SK-N-SH (cell line): ENCODE results near the gene PARD3.

Source experiments
- EP300 ChIP-seq, 2 experiments: IDR thresholded peaks; 2 replicates each; pipeline versions ENCODE4 v1.4.0 to v1.6.1; 2012; ENCODE audit warnings: borderline replicate concordance in 1 of 2, low read depth in 1 of 2, low read length in 1 of 2
- TEAD4 ChIP-seq: IDR thresholded peaks from 2 replicates; pipeline ENCODE4 v1.4.0; 2012; ENCODE audit warnings: mild to moderate bottlenecking, borderline replicate concordance; ENCODE audit not compliant: insufficient read depth
- TF ChIP-seq, protein P1 (sequence below): IDR thresholded peaks from 2 replicates; pipeline ENCODE4 v1.6.1; 2012; ENCODE audit warnings: mild to moderate bottlenecking, low read depth, low read length, moderate library complexity
- TF ChIP-seq, protein P2 (sequence below): IDR thresholded peaks from 2 replicates; pipeline ENCODE4 v1.4.0; 2012; ENCODE audit warnings: low read depth
- TF ChIP-seq, protein P3 (sequence below): fragments of 200-600 bp; sonication (generic); IDR thresholded peaks from 2 replicates; pipeline ENCODE4 v1.6.1; 2017; ENCODE audit warnings: antibody characterized with exemption, mild to moderate bottlenecking, moderate library complexity

DNA sequence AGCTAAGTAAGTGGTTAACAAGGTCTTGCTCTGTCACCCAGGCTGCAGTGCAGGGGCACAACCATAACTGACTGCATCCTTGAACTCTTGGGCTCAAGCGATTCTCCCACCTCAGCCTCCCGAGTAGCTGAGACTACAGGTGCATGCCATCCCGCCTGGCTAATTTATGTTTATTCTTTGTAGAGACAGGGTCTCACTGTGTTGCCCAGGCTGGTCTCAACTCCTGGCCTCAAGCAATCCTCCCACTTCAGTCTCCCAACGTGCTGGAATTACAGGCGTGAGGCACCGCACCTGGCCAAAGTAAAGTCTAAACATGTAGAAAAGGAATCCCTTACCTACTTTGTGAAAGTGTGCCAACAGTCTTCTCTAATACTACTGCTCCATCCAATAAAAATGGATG lies 17.9 kb downstream of the PARD3 start:
- TF ChIP-seq, protein P1, sequence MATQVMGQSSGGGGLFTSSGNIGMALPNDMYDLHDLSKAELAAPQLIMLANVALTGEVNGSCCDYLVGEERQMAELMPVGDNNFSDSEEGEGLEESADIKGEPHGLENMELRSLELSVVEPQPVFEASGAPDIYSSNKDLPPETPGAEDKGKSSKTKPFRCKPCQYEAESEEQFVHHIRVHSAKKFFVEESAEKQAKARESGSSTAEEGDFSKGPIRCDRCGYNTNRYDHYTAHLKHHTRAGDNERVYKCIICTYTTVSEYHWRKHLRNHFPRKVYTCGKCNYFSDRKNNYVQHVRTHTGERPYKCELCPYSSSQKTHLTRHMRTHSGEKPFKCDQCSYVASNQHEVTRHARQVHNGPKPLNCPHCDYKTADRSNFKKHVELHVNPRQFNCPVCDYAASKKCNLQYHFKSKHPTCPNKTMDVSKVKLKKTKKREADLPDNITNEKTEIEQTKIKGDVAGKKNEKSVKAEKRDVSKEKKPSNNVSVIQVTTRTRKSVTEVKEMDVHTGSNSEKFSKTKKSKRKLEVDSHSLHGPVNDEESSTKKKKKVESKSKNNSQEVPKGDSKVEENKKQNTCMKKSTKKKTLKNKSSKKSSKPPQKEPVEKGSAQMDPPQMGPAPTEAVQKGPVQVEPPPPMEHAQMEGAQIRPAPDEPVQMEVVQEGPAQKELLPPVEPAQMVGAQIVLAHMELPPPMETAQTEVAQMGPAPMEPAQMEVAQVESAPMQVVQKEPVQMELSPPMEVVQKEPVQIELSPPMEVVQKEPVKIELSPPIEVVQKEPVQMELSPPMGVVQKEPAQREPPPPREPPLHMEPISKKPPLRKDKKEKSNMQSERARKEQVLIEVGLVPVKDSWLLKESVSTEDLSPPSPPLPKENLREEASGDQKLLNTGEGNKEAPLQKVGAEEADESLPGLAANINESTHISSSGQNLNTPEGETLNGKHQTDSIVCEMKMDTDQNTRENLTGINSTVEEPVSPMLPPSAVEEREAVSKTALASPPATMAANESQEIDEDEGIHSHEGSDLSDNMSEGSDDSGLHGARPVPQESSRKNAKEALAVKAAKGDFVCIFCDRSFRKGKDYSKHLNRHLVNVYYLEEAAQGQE: no peak
- TF ChIP-seq, protein P2, sequence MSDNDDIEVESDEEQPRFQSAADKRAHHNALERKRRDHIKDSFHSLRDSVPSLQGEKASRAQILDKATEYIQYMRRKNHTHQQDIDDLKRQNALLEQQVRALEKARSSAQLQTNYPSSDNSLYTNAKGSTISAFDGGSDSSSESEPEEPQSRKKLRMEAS: no peak
- TF ChIP-seq, protein P3, sequence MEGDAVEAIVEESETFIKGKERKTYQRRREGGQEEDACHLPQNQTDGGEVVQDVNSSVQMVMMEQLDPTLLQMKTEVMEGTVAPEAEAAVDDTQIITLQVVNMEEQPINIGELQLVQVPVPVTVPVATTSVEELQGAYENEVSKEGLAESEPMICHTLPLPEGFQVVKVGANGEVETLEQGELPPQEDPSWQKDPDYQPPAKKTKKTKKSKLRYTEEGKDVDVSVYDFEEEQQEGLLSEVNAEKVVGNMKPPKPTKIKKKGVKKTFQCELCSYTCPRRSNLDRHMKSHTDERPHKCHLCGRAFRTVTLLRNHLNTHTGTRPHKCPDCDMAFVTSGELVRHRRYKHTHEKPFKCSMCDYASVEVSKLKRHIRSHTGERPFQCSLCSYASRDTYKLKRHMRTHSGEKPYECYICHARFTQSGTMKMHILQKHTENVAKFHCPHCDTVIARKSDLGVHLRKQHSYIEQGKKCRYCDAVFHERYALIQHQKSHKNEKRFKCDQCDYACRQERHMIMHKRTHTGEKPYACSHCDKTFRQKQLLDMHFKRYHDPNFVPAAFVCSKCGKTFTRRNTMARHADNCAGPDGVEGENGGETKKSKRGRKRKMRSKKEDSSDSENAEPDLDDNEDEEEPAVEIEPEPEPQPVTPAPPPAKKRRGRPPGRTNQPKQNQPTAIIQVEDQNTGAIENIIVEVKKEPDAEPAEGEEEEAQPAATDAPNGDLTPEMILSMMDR: no peak
- TF ChIP-seq EP300 (IDR thresholded peaks at IDR 0.05; ENCODE audit: borderline replicate concordance in 1 of 2, low read depth in 1 of 2, low read length in 1 of 2) (no peak), TEAD4 (no peak)
